Astrocyte (in vitro differentiated cells and primary cell): ENCODE results near the gene WDR20.

ENCODE experiments used
- EZH2 ChIP-seq: IDR thresholded peaks from 2 replicates; pipeline ENCODE4 v1.6.1; 2012; ENCODE audit warnings: mild to moderate bottlenecking, low read length, inconsistent platforms; ENCODE audit not compliant: insufficient read depth
- TF ChIP-seq, protein P1 (sequence below): IDR thresholded peaks from 2 replicates; pipeline ENCODE4 v1.5.1; 2011; ENCODE audit warnings: low read depth, mild to moderate bottlenecking, inconsistent platforms, low read length, moderate library complexity; ENCODE audit not compliant: insufficient read depth

DNA sequence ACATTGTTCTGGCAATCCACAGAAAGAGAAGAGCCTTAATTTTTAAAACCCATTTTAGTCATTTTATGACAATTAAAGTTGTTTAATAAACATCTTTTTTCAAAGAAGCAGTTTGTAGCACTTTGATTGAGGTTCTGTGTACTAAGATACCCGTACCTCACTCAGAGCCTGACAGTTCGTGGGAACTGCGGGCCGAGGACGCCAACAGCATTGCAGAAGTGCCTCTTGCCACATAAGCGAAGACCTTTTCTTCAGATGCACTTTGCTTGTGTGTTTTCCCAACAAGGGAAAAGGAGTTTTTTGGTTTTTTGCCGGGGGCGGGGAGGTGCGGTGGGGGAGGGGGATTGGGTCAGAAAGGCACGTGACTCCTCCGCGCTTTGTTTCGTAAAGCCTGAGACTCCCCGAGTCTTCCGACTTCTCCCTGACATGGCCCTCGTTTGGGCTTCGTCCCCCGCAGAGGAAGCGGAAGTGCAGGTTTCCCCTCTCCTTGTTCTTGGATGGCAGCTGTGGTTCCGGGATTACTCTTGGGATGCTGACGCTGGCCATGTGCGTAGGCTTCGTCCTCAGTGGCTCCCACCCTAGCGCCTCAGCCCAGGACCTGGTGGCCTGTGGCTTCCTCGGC lies 70.8 kb downstream of the WDR20 start:
- TF ChIP-seq, protein P1, sequence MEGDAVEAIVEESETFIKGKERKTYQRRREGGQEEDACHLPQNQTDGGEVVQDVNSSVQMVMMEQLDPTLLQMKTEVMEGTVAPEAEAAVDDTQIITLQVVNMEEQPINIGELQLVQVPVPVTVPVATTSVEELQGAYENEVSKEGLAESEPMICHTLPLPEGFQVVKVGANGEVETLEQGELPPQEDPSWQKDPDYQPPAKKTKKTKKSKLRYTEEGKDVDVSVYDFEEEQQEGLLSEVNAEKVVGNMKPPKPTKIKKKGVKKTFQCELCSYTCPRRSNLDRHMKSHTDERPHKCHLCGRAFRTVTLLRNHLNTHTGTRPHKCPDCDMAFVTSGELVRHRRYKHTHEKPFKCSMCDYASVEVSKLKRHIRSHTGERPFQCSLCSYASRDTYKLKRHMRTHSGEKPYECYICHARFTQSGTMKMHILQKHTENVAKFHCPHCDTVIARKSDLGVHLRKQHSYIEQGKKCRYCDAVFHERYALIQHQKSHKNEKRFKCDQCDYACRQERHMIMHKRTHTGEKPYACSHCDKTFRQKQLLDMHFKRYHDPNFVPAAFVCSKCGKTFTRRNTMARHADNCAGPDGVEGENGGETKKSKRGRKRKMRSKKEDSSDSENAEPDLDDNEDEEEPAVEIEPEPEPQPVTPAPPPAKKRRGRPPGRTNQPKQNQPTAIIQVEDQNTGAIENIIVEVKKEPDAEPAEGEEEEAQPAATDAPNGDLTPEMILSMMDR: no peak
- TF ChIP-seq EZH2: no peak
